Measurements from ENCODE around the gene SRSF8. TPM values are rescaled to one million over a fixed set of nuclear protein-coding genes. Genes with fewer than 3 reads are reported as not detected.

The SRSF8 gene
- total RNA-seq, 4 donors from 2014 or later, result 24.3 to 70.6 (median 32.9) TPM

- Histone ChIP-seq H3K4me3 (no peak overlapping the region), H3K4me1 (no peaks in the 10 kb centered on the region), H3K27me3 (no peaks in the 10 kb centered on the region), H3K36me3 (no peaks in the 10 kb centered on the region), H3K27ac (no peak overlapping the region), H3K9me3 (no peaks in the 10 kb centered on the region)
- no peak for TF ChIP-seq CTCF (IDR thresholded peaks at IDR 0.05)
- no peak for TF ChIP-seq POLR2A (IDR thresholded peaks at IDR 0.05)
- intact Hi-C loops (cut with DNase I; ENCODE audit: low total_unique reads), result no loop called here
- no peak for DNase-seq
These were observed 34.3 kb downstream of the SRSF8 start for GRCh38 chr11:95100856-95101507.

GRCh38 chr11:95101935-95102334 is 35.2 kb downstream of the SRSF8 start:
- H3K9me3 ChIP-seq, result no peaks in the 10 kb centered on the region
- no peak overlapping the region for H3K4me3 ChIP-seq
- H3K4me1 ChIP-seq, result no peaks in the 10 kb centered on the region
- TF ChIP-seq POLR2A (IDR thresholded peaks at IDR 0.05), result no peak
- no peak for TF ChIP-seq CTCF (IDR thresholded peaks at IDR 0.05)
- no peaks in the 10 kb centered on the region for H3K36me3 ChIP-seq
- intact Hi-C loops (cut with DNase I; ENCODE audit: low total_unique reads), result no loop called here
- no peak overlapping the region for H3K27ac ChIP-seq
- DNase-seq, result no peak
- no peaks in the 10 kb centered on the region for H3K27me3 ChIP-seq

GRCh38 chr11:95102733-95103132 is 36.0 kb downstream of the SRSF8 start:
- Histone ChIP-seq H3K4me3 (no peak overlapping the region), H3K36me3 (no peaks in the 10 kb centered on the region), H3K9me3 (no peaks in the 10 kb centered on the region), H3K27ac (no peak overlapping the region), H3K4me1 (no peaks in the 10 kb centered on the region), H3K27me3 (no peaks in the 10 kb centered on the region)
- no peak for TF ChIP-seq POLR2A (IDR thresholded peaks at IDR 0.05)
- no peak for TF ChIP-seq CTCF (IDR thresholded peaks at IDR 0.05)
- DNase-seq, result no peak
- intact Hi-C loops (cut with DNase I; ENCODE audit: low total_unique reads), result no loop called here

- no peaks in the 10 kb centered on the region for H3K4me1 ChIP-seq
- no peaks in the 10 kb centered on the region for H3K9me3 ChIP-seq
These were observed 37.0 kb downstream of the SRSF8 start for GRCh38 chr11:95103701-95104100.

More at GRCh38 chr11:95103701-95104100, 37.0 kb downstream of the SRSF8 start:
- TF ChIP-seq CTCF (IDR thresholded peaks at IDR 0.05), result no peak
- TF ChIP-seq POLR2A (IDR thresholded peaks at IDR 0.05), result no peak
- DNase-seq, result no peak
- Histone ChIP-seq H3K27ac (no peak overlapping the region), H3K4me3 (no peak overlapping the region), H3K36me3 (no peaks in the 10 kb centered on the region), H3K27me3 (no peaks in the 10 kb centered on the region)
- intact Hi-C loops (cut with DNase I; ENCODE audit: low total_unique reads), result no loop called here

Data from uterus (tissue), 4 donors.